GM10266 (cell line): ENCODE measurements around the gene POLA1.

Source experiments
- DNase-seq: peaks from one replicate; pipeline ENCODE4 v3.0.0; 2012; ENCODE audit errors: extremely low spot score
- TF ChIP-seq, protein P1 (sequence below): IDR thresholded peaks from 2 replicates; pipeline ENCODE4 v1.5.1; 2012; ENCODE audit warnings: mild to moderate bottlenecking, low read depth; ENCODE audit not compliant: control insufficient read depth, insufficient read depth; ENCODE audit errors: missing control alignments

The POLA1 gene

DNA sequence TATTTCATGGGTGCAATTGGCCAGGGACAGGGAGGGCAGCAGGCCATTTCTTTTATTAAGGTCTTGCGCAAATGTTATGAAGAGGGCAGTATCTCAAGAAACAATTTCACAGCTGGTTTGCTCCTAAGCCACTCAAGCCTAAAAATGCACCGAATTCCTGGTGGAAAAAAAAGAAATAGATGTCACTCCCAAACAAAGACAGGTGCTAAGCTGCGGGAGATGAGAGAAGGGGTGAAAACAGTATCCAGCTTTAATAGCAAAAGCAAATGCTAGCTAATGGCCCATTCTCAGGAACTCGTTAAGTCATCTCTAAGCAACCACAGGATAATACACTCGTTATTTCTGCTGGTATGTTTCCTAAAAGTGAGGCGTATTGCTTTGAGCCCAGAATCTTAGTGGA is 205.7 kb downstream of the POLA1 start:
- no peak for DNase-seq
- TF ChIP-seq, protein P1, sequence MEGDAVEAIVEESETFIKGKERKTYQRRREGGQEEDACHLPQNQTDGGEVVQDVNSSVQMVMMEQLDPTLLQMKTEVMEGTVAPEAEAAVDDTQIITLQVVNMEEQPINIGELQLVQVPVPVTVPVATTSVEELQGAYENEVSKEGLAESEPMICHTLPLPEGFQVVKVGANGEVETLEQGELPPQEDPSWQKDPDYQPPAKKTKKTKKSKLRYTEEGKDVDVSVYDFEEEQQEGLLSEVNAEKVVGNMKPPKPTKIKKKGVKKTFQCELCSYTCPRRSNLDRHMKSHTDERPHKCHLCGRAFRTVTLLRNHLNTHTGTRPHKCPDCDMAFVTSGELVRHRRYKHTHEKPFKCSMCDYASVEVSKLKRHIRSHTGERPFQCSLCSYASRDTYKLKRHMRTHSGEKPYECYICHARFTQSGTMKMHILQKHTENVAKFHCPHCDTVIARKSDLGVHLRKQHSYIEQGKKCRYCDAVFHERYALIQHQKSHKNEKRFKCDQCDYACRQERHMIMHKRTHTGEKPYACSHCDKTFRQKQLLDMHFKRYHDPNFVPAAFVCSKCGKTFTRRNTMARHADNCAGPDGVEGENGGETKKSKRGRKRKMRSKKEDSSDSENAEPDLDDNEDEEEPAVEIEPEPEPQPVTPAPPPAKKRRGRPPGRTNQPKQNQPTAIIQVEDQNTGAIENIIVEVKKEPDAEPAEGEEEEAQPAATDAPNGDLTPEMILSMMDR = no peak

DNA sequence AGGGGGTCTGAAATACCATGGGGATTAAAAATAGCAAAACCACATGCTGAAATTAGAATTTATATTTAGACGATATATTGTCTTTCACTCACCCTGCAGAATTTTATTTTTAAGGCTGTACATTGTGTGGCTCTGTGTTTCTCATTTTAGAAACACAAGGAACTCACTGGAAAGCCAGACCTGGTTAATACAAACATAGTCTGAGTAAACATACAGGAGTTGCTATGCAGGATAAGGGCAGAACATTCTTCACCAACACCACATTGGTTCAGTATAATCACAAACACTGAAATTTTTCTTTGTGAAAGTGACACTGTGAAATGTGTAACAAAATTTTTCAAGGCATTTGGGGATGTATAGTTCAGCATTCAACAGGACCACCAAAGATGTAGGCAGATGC is 206.5 kb downstream of the POLA1 start:
- no peak for DNase-seq
- TF ChIP-seq, protein P1 = no peak

DNA sequence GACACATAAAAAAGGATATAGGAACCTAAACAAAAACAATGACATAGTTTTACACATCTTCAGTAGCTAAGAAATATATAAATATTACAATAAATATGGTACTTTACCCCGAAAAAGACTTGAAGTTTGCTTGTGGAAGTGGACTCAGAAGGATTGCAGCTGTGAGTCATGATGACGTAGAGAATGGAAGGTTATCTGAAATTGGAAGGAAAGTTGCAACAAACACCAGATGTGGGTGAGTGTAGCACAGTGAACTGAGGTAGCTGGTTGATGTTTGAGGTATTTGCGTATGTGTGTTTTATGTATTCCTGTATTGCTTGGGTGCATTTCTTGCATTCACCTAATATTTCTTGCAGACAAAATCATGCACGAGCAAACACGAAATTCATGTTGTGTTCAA is 209.1 kb downstream of the POLA1 start:
- TF ChIP-seq, protein P1 = no peak
- no peak for DNase-seq

DNA sequence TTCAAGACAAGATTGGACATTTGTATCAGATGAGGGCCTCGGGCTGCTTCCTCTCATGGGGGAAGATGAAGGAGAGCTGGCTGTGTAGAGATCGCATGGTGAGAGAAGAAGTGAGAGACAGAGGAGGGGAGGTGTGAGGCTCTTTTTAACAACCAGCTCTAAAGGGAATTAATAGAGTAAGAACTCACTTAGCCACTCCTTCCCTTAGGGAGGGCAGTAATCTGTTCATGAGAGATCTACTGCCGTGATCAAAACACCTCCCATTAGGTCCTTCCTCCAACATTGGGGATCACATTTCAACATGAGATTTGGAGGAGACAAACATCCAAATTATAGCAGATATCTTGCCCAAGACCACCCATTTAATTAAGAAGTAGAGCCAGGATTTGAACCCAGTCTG is 225.0 kb downstream of the POLA1 start:
- no peak for DNase-seq
- TF ChIP-seq, protein P1 = no peak

DNA sequence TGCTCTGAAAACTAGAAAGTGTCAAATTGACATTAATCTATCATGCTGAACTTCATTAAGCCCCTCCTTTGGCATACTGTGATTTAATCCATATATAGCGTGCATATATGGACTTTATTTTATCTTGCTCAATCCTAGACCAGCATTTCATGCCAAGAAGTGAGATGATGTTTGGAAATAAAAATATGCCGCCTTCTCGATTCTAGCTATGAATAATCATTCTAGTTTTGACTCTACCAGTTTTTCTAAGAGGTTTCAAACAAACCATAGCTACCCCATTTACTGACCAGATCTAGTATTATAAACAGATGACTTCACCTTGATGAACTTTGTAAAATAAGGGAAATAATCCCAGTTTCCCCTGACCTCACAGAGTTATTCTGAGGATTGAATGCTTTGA is 227.1 kb downstream of the POLA1 start:
- TF ChIP-seq, protein P1 = no peak

DNA sequence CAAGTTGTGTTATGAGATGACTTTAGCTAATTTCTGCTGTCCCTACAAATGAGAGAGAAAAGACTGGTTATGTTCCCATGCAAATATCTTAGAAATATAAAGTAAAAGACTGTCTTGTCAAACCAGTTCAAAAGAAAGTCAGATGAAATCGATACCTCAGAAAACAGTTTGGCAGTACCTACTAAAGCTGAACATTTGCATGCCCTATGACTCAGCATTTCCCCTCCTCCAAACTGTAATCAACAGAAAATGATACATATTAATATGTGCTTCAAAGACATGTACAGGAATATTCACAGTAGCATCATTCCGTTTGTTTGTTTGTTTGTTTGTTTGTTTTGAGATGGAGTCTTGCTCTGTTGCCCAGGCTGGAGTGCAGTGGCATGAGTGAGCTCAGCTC is 231.7 kb downstream of the POLA1 start:
- no peak for DNase-seq
- TF ChIP-seq, protein P1 = no peak

More for the DNA sequence above, 227.1 kb downstream of the POLA1 start:
- peak; percentile 4 for DNase-seq

DNA sequence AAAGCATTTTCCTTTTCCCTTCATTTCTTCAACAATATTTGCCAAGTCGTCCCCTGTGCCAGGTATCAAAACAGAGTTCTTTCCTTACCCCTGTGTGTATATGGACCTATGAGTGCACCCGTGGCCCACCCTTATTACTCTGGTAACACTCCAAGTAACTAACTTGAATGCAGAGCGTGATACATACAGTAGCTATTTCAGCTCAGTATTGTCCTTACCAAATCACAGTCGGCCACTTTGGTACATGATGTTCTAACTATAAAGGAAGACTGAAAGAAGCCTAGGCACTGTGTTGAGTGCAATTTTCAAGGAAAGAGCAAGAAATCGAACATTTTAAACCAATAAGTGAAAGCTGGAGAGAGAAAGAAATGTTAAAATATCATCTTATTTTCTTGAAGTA is 233.7 kb downstream of the POLA1 start:
- DNase-seq = no peak
- TF ChIP-seq, protein P1 = no peak

DNA sequence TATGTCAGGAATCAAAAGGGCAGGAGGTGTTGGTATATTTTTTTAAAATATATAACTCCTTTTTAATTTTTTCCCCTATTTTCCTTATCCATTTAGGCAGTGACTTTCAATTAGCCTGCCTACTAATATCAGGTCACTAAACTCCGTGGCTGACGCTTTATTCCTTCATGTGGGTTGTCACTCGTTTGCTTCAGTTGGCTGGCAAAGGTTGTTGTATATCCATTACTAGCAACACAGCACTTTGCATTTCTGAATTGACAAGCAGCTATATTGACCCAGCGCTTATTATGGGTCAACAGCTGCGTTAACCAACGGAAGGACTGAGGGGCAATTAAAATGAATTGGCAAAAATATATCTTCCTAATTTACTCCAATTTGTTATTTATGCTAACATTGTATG is 234.4 kb downstream of the POLA1 start:
- TF ChIP-seq, protein P1 = no peak
- no peak for DNase-seq
